Heart right ventricle (tissue), 16 donors: ENCODE measurements around the gene ZSCAN22. TPM values are rescaled to one million over a fixed set of nuclear protein-coding genes. Genes with fewer than 3 reads are reported as not detected.
A peak's percentile ranks its signal among the peaks of the same experiment; 100 is the strongest.

Experiments
- ATAC-seq, 8 donors: fragments of 200-7000 bp; cut with Tn5 transposase; one replicate each; pipeline ENCODE4 v1.9.1; 2020; ENCODE audit warnings: mild to moderate bottlenecking in 8 of 8, moderate library complexity in 8 of 8, moderate number of reproducible peaks in 1 of 8
- DNase-seq, 2 donors: peaks; one replicate each; pipeline ENCODE4 v3.0.0-alpha.2; 2020
- H3K27ac ChIP-seq, 10 donors: fragments of 200-600 bp; sonication (generic) in 2 of 10; one replicate each; pipeline versions ENCODE4 v1.5.0 to v1.8.0; 2020 to 2022; ENCODE audit warnings: mild to moderate bottlenecking in 3 of 10
- H3K27me3 ChIP-seq, 7 donors: fragments of 200-600 bp; one replicate each; pipeline ENCODE4 v1.8.0; 2021 to 2022; ENCODE audit warnings: mild to moderate bottlenecking in 2 of 7
- H3K36me3 ChIP-seq, 9 donors: fragments of 200-600 bp; sonication (generic) in 1 of 9; one replicate each; pipeline versions ENCODE4 v1.5.0 to v1.8.0; 2020 to 2022; ENCODE audit warnings: mild to moderate bottlenecking in 2 of 9
- H3K4me1 ChIP-seq, 9 donors: fragments of 200-600 bp; sonication (generic) in 1 of 9; one replicate each; pipeline versions ENCODE4 v1.5.0 to v1.8.0; 2020 to 2022; ENCODE audit warnings: mild to moderate bottlenecking in 4 of 9
- H3K4me3 ChIP-seq, 10 donors: fragments of 200-600 bp; sonication (generic) in 2 of 10; one replicate each; pipeline versions ENCODE4 v1.5.0 to v1.8.0; 2020 to 2022; ENCODE audit warnings: mild to moderate bottlenecking in 7 of 10, moderate library complexity in 2 of 10
- H3K9me3 ChIP-seq, 11 donors: fragments of 200-600 bp in 10 of 11; sonication (generic) in 2 of 11; one replicate each; pipeline versions ENCODE4 v1.5.0 to v1.8.0; 2013 to 2022; ENCODE audit warnings: mild to moderate bottlenecking in 2 of 11, control low read depth in 1 of 11, moderate library complexity in 1 of 11
- WGBS, 2 donors: extraction: QIAGEN DNeasy Blood & Tissue Kit; methylation state at CpG; one replicate each; pipeline ENCODE4 v1.1.7; 2013; ENCODE audit warnings: inconsistent platforms in 1 of 2; 5-methylcytosine and 5-hydroxymethylcytosine counted together
- intact Hi-C, 10 donors: fragments of 100-400 bp; cut with DNase I; formaldehyde crosslinking; loops; one replicate each; pipeline versions ENCODE4 v1.11.1 to v1.14.2; 2022
- polyA plus RNA-seq, 2 donors: library from polyadenylated mRNA; stranded (reverse); fragments of 200-250 nt; gene quantifications; one replicate each; pipeline ENCODE4 v1.2.3, GENCODE V29; 2013
- total RNA-seq, 10 donors: library from RNA; stranded (reverse); fragmentation: NEBNext Ultra II Directional in 3 of 10; extraction: Animal tissue kit (Norgen Biotek cat#: 25700) in 3 of 10; gene quantifications; one replicate each; pipeline versions ENCODE4 v1.2.1 to v1.2.4, GENCODE V29; 2021 to 2023
- TF ChIP-seq, protein P1 (sequence below), 9 donors: fragments of 200-600 bp; sonication (generic) in 2 of 9; IDR thresholded peaks; one replicate each; pipeline versions ENCODE4 v1.5.0 to v1.8.0; 2021 to 2022; ENCODE audit warnings: antibody characterized with exemption in 9 of 9, mild to moderate bottlenecking in 5 of 9, moderate library complexity in 1 of 9
- donor health status: Arrhythmogenic right ventricular cardiomyopathy.
- donor health status: ischemic (EF 13 %, LVEDD 7.1; RV severe dilation, severe dysfunction).
- donor health status: healthy with polysubstance abuse.
- donor health status: DM: no; HTN: yes; CAD: no.
- donor health status: DM: no; HTN: no; CAD: no.
- donor health status: ischemic (EF 25% LVEDD 6.9; RV normal size, moderate dysfunction).
- donor health status: ischemic (EF 25% LVEDD 5.7; RV mildly dilated, moderate dysfunction).
- donor health status: healthy.
- donor health status: DM: yes; HTN: yes; CAD: no.
- donor health status: Ischemic cardiomyopathy.
- donor health status: ischemic (EF 35%, LVEDD 5.7; RV mildly dilated, moderate dysfunction).
- donor health status: nonischemic (EF 11% LVEDD 7.7; RV severe dilation, severe dysfunction).
- donor health status: DM: yes; HTN: yes; CAD: no.
- donor health status: PGD.
- donor health status: ischemic (EF 29% LVEDD 5.4; RV normal size, mild dysfunction).
- donor health status: nonischemic (EF 23%, LVEDD 6.1; RV moderate dilation, normal function).

Gene ZSCAN22
- total and polyA plus RNA-seq, 12 donors = 0.80 to 2.1 (median 1.4) TPM

GRCh38 chr19:58278541-58279041 is 48.2 kb upstream of the ZSCAN22 start, which contains the start of gene ZNF8:
Gene ZNF8 (plus strand): TSS chr19:58278955. CDS start chr19:58279082, 127 bp downstream.
- Histone ChIP-seq H3K4me1 (peaks cover 4 to 29% (median 20%) of the 10 kb centered on the region in 9 donors), H3K9me3 (peaks cover 0 to 45% (median 13%) of the 10 kb centered on the region in 11 donors), H3K27ac (peak within 1 kb of the TSS; percentile 74 to 98 (median 96)), H3K4me3 (peak within 1 kb of the TSS; percentile 58 to 98 (median 88)), H3K36me3 (peaks cover 0 to 35% (median 13%) of the 10 kb centered on the region in 9 donors), H3K27me3 (no peaks in the 10 kb centered on the region)
- WGBS, 2 donors = 0% methylated on average over 42 of the region's 42 CpGs
- TF ChIP-seq, protein P1, sequence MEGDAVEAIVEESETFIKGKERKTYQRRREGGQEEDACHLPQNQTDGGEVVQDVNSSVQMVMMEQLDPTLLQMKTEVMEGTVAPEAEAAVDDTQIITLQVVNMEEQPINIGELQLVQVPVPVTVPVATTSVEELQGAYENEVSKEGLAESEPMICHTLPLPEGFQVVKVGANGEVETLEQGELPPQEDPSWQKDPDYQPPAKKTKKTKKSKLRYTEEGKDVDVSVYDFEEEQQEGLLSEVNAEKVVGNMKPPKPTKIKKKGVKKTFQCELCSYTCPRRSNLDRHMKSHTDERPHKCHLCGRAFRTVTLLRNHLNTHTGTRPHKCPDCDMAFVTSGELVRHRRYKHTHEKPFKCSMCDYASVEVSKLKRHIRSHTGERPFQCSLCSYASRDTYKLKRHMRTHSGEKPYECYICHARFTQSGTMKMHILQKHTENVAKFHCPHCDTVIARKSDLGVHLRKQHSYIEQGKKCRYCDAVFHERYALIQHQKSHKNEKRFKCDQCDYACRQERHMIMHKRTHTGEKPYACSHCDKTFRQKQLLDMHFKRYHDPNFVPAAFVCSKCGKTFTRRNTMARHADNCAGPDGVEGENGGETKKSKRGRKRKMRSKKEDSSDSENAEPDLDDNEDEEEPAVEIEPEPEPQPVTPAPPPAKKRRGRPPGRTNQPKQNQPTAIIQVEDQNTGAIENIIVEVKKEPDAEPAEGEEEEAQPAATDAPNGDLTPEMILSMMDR (IDR thresholded peaks at IDR 0.05) = peak in 4 of 9 donors; percentile 19 to 38 (median 32)
- ATAC-seq (peak; percentile 95 to 98 (median 96)), DNase-seq (peak; percentile 98)
- intact Hi-C loops = loop anchor here in 3 of 10 donors (5.0 to 10.0 kb wide), 3 partner anchors 46 to 94 kb away; partner anchors contain the start of genes ZNF274 (in 2 of the 3) and ZNF544 (in 1 of the 3)

- H3K4me1 ChIP-seq = peaks cover 4 to 29% (median 20%) of the 10 kb centered on the region in 9 donors
- ATAC-seq (peak; percentile 60 to 88 (median 78)), DNase-seq (peak; percentile 82 to 89)
- no peaks in the 10 kb centered on the region for H3K27me3 ChIP-seq
- TF ChIP-seq, protein P1 (IDR thresholded peaks at IDR 0.05) = no peak
- H3K27ac ChIP-seq = peak overlapping the region; percentile 74 to 98 (median 96)
- peaks cover 0 to 30% (median 13%) of the 10 kb centered on the region in 9 donors for H3K36me3 ChIP-seq
- intact Hi-C loops = loop anchor here in 3 of 10 donors (5.0 to 10.0 kb wide), 3 partner anchors 47 to 94 kb away; partner anchors contain the start of genes ZNF274 (in 2 of the 3) and ZNF544 (in 1 of the 3)
- WGBS, 2 donors = 2% methylated on average over 60 of the region's 60 CpGs
- peaks cover 0 to 44% (median 6%) of the 10 kb centered on the region in 11 donors for H3K9me3 ChIP-seq
- peak overlapping the region; percentile 58 to 98 (median 88) for H3K4me3 ChIP-seq
Observed at GRCh38 chr19:58279042-58279924, 47.5 kb upstream of the ZSCAN22 start.

DNA sequence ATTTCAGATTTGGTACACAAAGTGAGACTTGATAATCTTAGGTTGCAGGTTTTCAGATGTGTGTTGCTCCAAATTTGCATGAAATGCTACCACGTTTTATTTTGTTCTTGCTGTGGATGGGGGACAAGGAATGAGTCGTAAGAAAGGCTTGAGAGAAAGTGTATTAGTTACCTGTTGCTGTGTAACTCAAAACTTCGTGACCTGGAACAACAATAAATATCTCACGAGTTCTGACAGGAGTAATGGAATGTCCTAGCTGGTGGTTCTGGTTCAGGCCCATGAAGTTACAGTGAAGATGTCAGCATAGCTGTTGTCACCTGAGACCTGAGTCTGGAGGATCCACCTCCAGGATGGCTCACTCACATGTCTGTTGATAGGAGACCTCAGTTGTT is 46.9 kb upstream of the ZSCAN22 start:
- Histone ChIP-seq H3K27ac (peak overlapping the region in 8 of 10 donors; percentile 74 to 98 (median 96)), H3K4me3 (peak overlapping the region in 8 of 10 donors; percentile 58 to 98 (median 88))

More for the DNA sequence above, 46.9 kb upstream of the ZSCAN22 start:
- peaks cover 0 to 44% (median 4%) of the 10 kb centered on the region in 11 donors for H3K9me3 ChIP-seq
- H3K36me3 ChIP-seq = peaks cover 0 to 27% (median 6%) of the 10 kb centered on the region in 9 donors
- peaks cover 4 to 29% (median 20%) of the 10 kb centered on the region in 9 donors for H3K4me1 ChIP-seq
- intact Hi-C loops = loop anchor here in 3 of 10 donors (5.0 to 10.0 kb wide), 3 partner anchors 48 to 95 kb away; partner anchors contain the start of genes ZNF274 (in 2 of the 3) and ZNF544 (in 1 of the 3)
- 59 to 70% methylated on average over 4 of the region's 4 CpGs for WGBS, 2 donors
- TF ChIP-seq, protein P1 (IDR thresholded peaks at IDR 0.05) = no peak
- ATAC-seq (no peak), DNase-seq (no peak)
- H3K27me3 ChIP-seq = no peaks in the 10 kb centered on the region
